HepG2 (cell line): ENCODE data around the gene CR2. TPM values are rescaled to one million over a fixed set of nuclear protein-coding genes. Genes with fewer than 3 reads are reported as not detected.

Experiments
- ATAC-seq: fragments of 200-7000 bp; cut with Tn5 transposase; 3 replicates; pipeline ENCODE4 v1.9.1; 2020; ENCODE audit warnings: mild to moderate bottlenecking, moderate library complexity
- Bru-seq: library from RNA; stranded (reverse); fragments of 400-500 nt; gene quantifications from one replicate; lab custom pipeline; 2021; lab: Mats Ljungman, UMichigan
- BruChase-seq, 2 experiments: library from RNA; stranded (reverse); fragments of 400-500 nt; gene quantifications; one replicate each; lab custom pipeline; 2021; lab: Mats Ljungman, UMichigan
- BruUV-seq: library from RNA; stranded (reverse); fragments of 400-500 nt; replicated peaks from 2 replicates; lab custom pipeline; 2021; lab: Mats Ljungman, UMichigan
- CTCF ChIA-PET: fragments of 300-600 bp; formaldehyde crosslinking; extraction: SDS; loops from one replicate; lab custom pipeline; 2021; ENCODE audit warnings: low total read pairs, inconsistent platforms, low intra/inter-chr PET ratio; lab: Yijun Ruan, JAX
- POLR2A ChIA-PET: fragments of 350-600 bp; sonication (Branson Sonifier 250); formaldehyde crosslinking; loops from one replicate; lab custom pipeline; 2020; ENCODE audit warnings: antibody characterized with exemption, inconsistent platforms; lab: Yijun Ruan, JAX
- DNase-seq: peaks from one replicate; pipeline ENCODE4 v3.0.0-alpha.2; 2015; ENCODE audit warnings: low spot score
- FAIRE-seq: peaks from 3 replicates; lab custom pipeline; 2011; peaks lifted over from hg19 to GRCh38; lab: Jason Lieb, UNC
- H2AFZ ChIP-seq: one replicate; pipeline ENCODE4 v1.6.1; 2011; ENCODE audit warnings: low read length, inconsistent platforms
- H3K27ac ChIP-seq: fragments of 300-600 bp; 3 replicates; pipeline ENCODE4 v1.8.0; 2011; ENCODE audit warnings: mixed run types, mild to moderate bottlenecking, mixed read lengths, low read length, inconsistent platforms; ENCODE audit not compliant: insufficient read depth; ENCODE audit errors: extremely low read length
- H3K27me3 ChIP-seq, 2 experiments: fragments of 200-600 bp in 1 of 2; 2 replicates in 1 of 2; 3 replicates in 1 of 2; pipeline versions ENCODE4 v1.6.0 to v1.8.0; 2011; ENCODE audit warnings: low read length in 2 of 2, mild to moderate bottlenecking in 2 of 2, moderate library complexity in 2 of 2, inconsistent platforms in 1 of 2; ENCODE audit not compliant: insufficient read depth in 2 of 2, control insufficient read depth in 1 of 2
- H3K36me3 ChIP-seq, 2 experiments: fragments of 200-600 bp in 1 of 2; replicated peaks in 1 of 2; 2 replicates in 1 of 2; 3 replicates in 1 of 2; pipeline versions ENCODE4 v1.5.1 to v1.8.0; 2011; ENCODE audit warnings: low read length in 2 of 2, inconsistent platforms in 1 of 2; ENCODE audit not compliant: insufficient read depth in 2 of 2, control insufficient read depth in 1 of 2
- H3K4me1 ChIP-seq: 2 replicates; pipeline ENCODE4 v1.5.1; 2012; ENCODE audit warnings: low read length, inconsistent platforms; ENCODE audit not compliant: insufficient read depth
- H3K4me2 ChIP-seq: 2 replicates; pipeline ENCODE4 v1.6.0; 2011; ENCODE audit warnings: low read depth, low read length, inconsistent platforms
- H3K4me3 ChIP-seq, 3 experiments: fragments of 200-600 bp in 1 of 3; sonication (generic), shearing (Covaris generic) in 1 of 3; replicated peaks in 1 of 3; 2 replicates each; pipeline ENCODE4 v1.5.1; 2011 to 2016; ENCODE audit warnings: low read length in 3 of 3, inconsistent platforms in 2 of 3, low read depth in 2 of 3, mild to moderate bottlenecking in 2 of 3, control low read depth in 1 of 3, mixed read lengths in 1 of 3; ENCODE audit not compliant: insufficient read depth in 1 of 3
- H3K79me2 ChIP-seq: one replicate; pipeline ENCODE4 v1.6.1; 2011; ENCODE audit warnings: low read length, inconsistent platforms; ENCODE audit not compliant: insufficient read depth
- H3K9ac ChIP-seq: 2 replicates; pipeline ENCODE4 v1.6.0; 2011; ENCODE audit warnings: mild to moderate bottlenecking, low read depth, low read length, inconsistent platforms; ENCODE audit not compliant: insufficient read depth
- H3K9me3 ChIP-seq: 2 replicates; pipeline ENCODE4 v1.5.1; 2012; ENCODE audit warnings: mild to moderate bottlenecking, low read length
- H4K20me1 ChIP-seq: 2 replicates; pipeline ENCODE4 v1.6.0; 2011; ENCODE audit warnings: inconsistent platforms, mild to moderate bottlenecking, low read length, moderate library complexity; ENCODE audit not compliant: insufficient read depth
- POLR2AphosphoS5 ChIP-seq: IDR thresholded peaks from 2 replicates; pipeline ENCODE4 v1.6.1; 2012; ENCODE audit warnings: low read depth, low read length
- SAP130 ChIP-seq: IDR thresholded peaks from 2 replicates; pipeline ENCODE4 v1.6.1; 2016; ENCODE audit warnings: low read depth
- TOPORS ChIP-seq: sonication (generic); formaldehyde crosslinking; IDR thresholded peaks from 2 replicates; pipeline ENCODE4 v1.8.0; 2023; ENCODE audit warnings: mild to moderate bottlenecking, missing genetic modification reagents
- ZBTB7B ChIP-seq: sonication (generic); formaldehyde crosslinking; IDR thresholded peaks from 2 replicates; pipeline ENCODE4 v1.4.0; 2020; ENCODE audit warnings: missing genetic modification reagents
- WGBS: methylation state at CpG from one replicate; pipeline ENCODE4 v1.1.6; 2017; ENCODE audit warnings: low lambda C conversion rate; 5-methylcytosine and 5-hydroxymethylcytosine counted together
- in situ Hi-C: cut with HindIII; loops from 2 replicates; pipeline ENCODE4 v1.10.0; 2017; ENCODE audit warnings: low pct_unique_long_range_greater_than_20kb; ENCODE audit not compliant: extremely low pct_ligation_motif_present
- intact Hi-C: fragments of 100-400 bp; cut with micrococcal nuclease; formaldehyde crosslinking; loops from one replicate; pipeline ENCODE4 v1.10.0; 2022; ENCODE audit not compliant: unreplicated experiment
- long read RNA-seq, 2 experiments: library from RNA in 1 of 2; library from polyadenylated mRNA in 1 of 2; stranded (forward) in 1 of 2; unstranded in 1 of 2; transcript quantifications; one replicate each; pipeline ENCODE4 v2.0.0, GENCODE V29; 2019 to 2022
- polyA minus RNA-seq, 3 experiments: library from RNA; depleted of rRNA, polyadenylated mRNA; stranded (reverse); fragments of >200 nt; gene quantifications; 2 replicates each; pipeline ENCODE4 v1.2.3, GENCODE V29; 2011; ENCODE audit warnings: low replicate concordance in 1 of 3
- polyA plus RNA-seq, 8 experiments: library from polyadenylated mRNA; depleted of rRNA in 3 of 8; stranded (reverse) in 7 of 8; unstranded in 1 of 8; fragments of >200 nt; fragmentation: Illumina TruSeq in 4 of 8; extraction: Trizol in 4 of 8; gene quantifications; 2 replicates each; pipeline versions ENCODE4 v1.2.1 to v1.2.3, GENCODE V29; 2011 to 2016; ENCODE audit warnings: low read depth in 4 of 8, missing spikeins in 1 of 8, mixed read lengths in 1 of 8; ENCODE audit not compliant: insufficient read depth in 1 of 8
- total RNA-seq, 5 experiments: library from RNA; depleted of rRNA; stranded (reverse); fragments of >200 nt; fragmentation: Illumina TruSeq; extraction: Trizol; gene quantifications; 2 replicates each; pipeline ENCODE4 v1.2.3, GENCODE V29; 2016; ENCODE audit warnings: low read depth in 1 of 5
- TF ChIP-seq, protein P1 (sequence below): sonication (generic); formaldehyde crosslinking; conservative IDR thresholded peaks from 2 replicates; pipeline ENCODE4 v1.4.0; 2020; ENCODE audit warnings: missing genetic modification reagents
- TF ChIP-seq, protein P2 (sequence below): IDR thresholded peaks from 2 replicates; pipeline ENCODE4 v1.6.1; 2016; ENCODE audit warnings: mild to moderate bottlenecking, missing biosample characterization, missing genetic modification reagents
- TF ChIP-seq, protein P3 (sequence below): sonication (generic); formaldehyde crosslinking; IDR thresholded peaks from 2 replicates; pipeline ENCODE4 v1.5.1; 2020; ENCODE audit warnings: mild to moderate bottlenecking, missing genetic modification reagents, moderate library complexity

CR2 gene
- total RNA-seq (2016; rRNA removed; fragmentation: Illumina TruSeq; extraction: Trizol): not detected in 2 replicates
- total RNA-seq (2016; cell fraction: cytosol; rRNA removed; fragmentation: Illumina TruSeq; extraction: Trizol; ENCODE audit: low read depth): not detected in 2 replicates
- total RNA-seq (2016; cell fraction: insoluble cytoplasmic fraction; rRNA removed; fragmentation: Illumina TruSeq; extraction: Trizol): not detected in 2 replicates
- not detected in 2 replicates for total RNA-seq (2016; cell fraction: membrane; rRNA removed; fragmentation: Illumina TruSeq; extraction: Trizol)
- not detected in 2 replicates for total RNA-seq (2016; cell fraction: nucleus; rRNA removed; fragmentation: Illumina TruSeq; extraction: Trizol)
- polyA plus RNA-seq (2011; rRNA removed): not detected in 2 replicates
- polyA plus RNA-seq (2011; cell fraction: cytosol; rRNA removed): not detected in 2 replicates
- polyA plus RNA-seq (2011; cell fraction: nucleus; rRNA removed): 0.05 TPM in 1 of 2 replicates, not detected in the other
- polyA plus RNA-seq (2012): not detected in 2 replicates
- not detected in 2 replicates for polyA plus RNA-seq (2016; cell fraction: cytosol; fragmentation: Illumina TruSeq; extraction: Trizol; ENCODE audit: low read depth)
- not detected in 2 replicates for polyA plus RNA-seq (2016; cell fraction: insoluble cytoplasmic fraction; fragmentation: Illumina TruSeq; extraction: Trizol; ENCODE audit: low read depth)
- polyA plus RNA-seq (2016; cell fraction: membrane; fragmentation: Illumina TruSeq; extraction: Trizol; ENCODE audit: low read depth): not detected in 2 replicates
- polyA plus RNA-seq (2016; cell fraction: nucleus; fragmentation: Illumina TruSeq; extraction: Trizol; ENCODE audit: insufficient read depth, low read depth): not detected in 2 replicates
- not detected in 2 replicates for polyA minus RNA-seq (2011; rRNA and poly(A)+ RNA removed; ENCODE audit: low replicate concordance)
- not detected in 2 replicates for polyA minus RNA-seq (2011; cell fraction: cytosol; rRNA and poly(A)+ RNA removed)
- polyA minus RNA-seq (2011; cell fraction: nucleus; rRNA and poly(A)+ RNA removed): not detected in 2 replicates
- Bru-seq, nascent RNA: percentile 9 among the genes with signal in this experiment
- BruChase-seq, experiment 1, labeled RNA remaining after a 6-hour chase: not detected
- percentile 13 among the genes with signal in this experiment for BruChase-seq, experiment 2, labeled RNA remaining after a 2-hour chase
- long read RNA-seq, experiment 1: 0 reads
- long read RNA-seq, experiment 2: 0 reads

DNA sequence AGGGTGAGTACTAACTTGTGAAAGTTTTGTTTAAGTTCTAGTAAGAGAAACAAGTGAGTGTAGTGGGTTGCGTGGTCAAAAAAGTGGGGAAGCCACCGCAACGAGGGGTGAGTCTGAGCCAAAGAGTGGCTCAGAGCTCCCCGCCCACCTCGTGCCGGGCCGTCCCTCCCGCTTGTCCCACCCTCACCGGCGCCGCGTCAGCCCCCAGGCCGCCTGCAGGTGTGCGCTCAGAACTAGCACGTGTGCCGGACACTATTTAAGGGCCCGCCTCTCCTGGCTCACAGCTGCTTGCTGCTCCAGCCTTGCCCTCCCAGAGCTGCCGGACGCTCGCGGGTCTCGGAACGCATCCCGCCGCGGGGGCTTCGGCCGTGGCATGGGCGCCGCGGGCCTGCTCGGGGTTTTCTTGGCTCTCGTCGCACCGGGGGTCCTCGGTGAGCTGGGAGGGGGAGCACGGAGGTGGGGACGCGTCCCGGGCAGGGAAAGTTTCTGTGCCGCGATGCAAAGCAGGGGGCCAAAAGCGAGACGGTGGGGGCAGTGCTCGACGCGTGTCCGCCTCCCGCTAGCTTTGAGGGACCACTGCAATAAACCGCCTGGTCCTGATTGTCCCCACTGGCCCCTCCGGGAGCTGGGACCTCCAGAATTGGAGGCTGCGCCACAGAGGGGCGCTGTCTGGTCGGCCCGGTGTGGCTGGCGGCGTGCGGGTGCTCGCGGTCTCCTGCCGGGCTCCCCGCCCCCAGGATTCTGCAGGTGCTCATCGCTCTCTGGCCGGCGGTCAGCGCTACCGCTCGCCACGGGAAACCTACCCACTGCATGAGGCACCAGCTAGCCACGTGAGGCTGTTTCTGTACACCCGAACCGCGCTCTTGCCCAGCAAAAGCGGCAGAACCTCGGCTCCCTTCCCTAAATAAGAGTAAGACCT is at the start of gene CR2:
Gene CR2, plus strand, starts transcription at position 283 of the 919 bp plus-strand sequence. Its CDS starts 91 bp downstream, at position 374.
- no peaks in the 10 kb centered on the region for H3K36me3 ChIP-seq
- ChIA-PET POLR2A (no interaction called here), CTCF (no interaction called here)
- no peak within 1 kb of the TSS for H3K9ac ChIP-seq
- H3K27me3 ChIP-seq: peaks cover 7 to 29% of the 10 kb centered on the region in 2 experiments
- ATAC-seq: peak; percentile 94
- no peak within 1 kb of the TSS for H2AFZ ChIP-seq
- intact Hi-C loops (loop anchor here (10.0 kb wide), 1 partner anchor 60 kb away; no protein-coding TSS in a partner anchor), in situ Hi-C loops (no loop called here)
- peak within 1 kb of the TSS; percentile 26 to 64 (median 29); a peak in 5 of 6 replicates for H3K4me3 ChIP-seq
- H3K79me2 ChIP-seq: no peaks in the 10 kb centered on the region
- H3K9me3 ChIP-seq: no peaks in the 10 kb centered on the region
- peak; percentile 3 for DNase-seq
- BruUV-seq: no TSS peak
- peak within 1 kb of the TSS; percentile 69 for H3K4me2 ChIP-seq
- WGBS: 4% methylated on average over 16 of the region's 75 CpGs
- H3K27ac ChIP-seq: no peak within 1 kb of the TSS
- peaks cover 13% of the 10 kb centered on the region; the same call in 1 of the 2 replicates for H3K4me1 ChIP-seq
- no peaks in the 10 kb centered on the region for H4K20me1 ChIP-seq
- no peak for FAIRE-seq
- TF ChIP-seq, protein P1, sequence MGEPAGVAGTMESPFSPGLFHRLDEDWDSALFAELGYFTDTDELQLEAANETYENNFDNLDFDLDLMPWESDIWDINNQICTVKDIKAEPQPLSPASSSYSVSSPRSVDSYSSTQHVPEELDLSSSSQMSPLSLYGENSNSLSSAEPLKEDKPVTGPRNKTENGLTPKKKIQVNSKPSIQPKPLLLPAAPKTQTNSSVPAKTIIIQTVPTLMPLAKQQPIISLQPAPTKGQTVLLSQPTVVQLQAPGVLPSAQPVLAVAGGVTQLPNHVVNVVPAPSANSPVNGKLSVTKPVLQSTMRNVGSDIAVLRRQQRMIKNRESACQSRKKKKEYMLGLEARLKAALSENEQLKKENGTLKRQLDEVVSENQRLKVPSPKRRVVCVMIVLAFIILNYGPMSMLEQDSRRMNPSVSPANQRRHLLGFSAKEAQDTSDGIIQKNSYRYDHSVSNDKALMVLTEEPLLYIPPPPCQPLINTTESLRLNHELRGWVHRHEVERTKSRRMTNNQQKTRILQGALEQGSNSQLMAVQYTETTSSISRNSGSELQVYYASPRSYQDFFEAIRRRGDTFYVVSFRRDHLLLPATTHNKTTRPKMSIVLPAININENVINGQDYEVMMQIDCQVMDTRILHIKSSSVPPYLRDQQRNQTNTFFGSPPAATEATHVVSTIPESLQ (CRISPR knock-in tag): no peak
- TF ChIP-seq, protein P2, sequence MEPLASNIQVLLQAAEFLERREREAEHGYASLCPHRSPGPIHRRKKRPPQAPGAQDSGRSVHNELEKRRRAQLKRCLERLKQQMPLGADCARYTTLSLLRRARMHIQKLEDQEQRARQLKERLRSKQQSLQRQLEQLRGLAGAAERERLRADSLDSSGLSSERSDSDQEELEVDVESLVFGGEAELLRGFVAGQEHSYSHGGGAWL (CRISPR knock-in tag): no peak
- TF ChIP-seq TOPORS (CRISPR knock-in tag) (0 out of 2 replicates have a peak, but pooled peaks have one; percentile 28), SAP130 (CRISPR knock-in tag) (no peak), POLR2AphosphoS5 (no peak), ZBTB7B (peak; percentile 34; the same call in 1 of the 2 replicates)
- TF ChIP-seq, protein P3, sequence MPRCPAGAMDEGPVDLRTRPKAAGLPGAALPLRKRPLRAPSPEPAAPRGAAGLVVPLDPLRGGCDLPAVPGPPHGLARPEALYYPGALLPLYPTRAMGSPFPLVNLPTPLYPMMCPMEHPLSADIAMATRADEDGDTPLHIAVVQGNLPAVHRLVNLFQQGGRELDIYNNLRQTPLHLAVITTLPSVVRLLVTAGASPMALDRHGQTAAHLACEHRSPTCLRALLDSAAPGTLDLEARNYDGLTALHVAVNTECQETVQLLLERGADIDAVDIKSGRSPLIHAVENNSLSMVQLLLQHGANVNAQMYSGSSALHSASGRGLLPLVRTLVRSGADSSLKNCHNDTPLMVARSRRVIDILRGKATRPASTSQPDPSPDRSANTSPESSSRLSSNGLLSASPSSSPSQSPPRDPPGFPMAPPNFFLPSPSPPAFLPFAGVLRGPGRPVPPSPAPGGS (CRISPR knock-in tag): peak; percentile 63; the same call in 1 of the 2 replicates
